ENCODE measurements around the gene ZNF536. TPM values are rescaled to one million over a fixed set of nuclear protein-coding genes. Genes with fewer than 3 reads are reported as not detected.

The ZNF536 gene
- total and polyA plus RNA-seq, 12 donors = 2.3 to 10.8 (median 6.4) TPM

DNA sequence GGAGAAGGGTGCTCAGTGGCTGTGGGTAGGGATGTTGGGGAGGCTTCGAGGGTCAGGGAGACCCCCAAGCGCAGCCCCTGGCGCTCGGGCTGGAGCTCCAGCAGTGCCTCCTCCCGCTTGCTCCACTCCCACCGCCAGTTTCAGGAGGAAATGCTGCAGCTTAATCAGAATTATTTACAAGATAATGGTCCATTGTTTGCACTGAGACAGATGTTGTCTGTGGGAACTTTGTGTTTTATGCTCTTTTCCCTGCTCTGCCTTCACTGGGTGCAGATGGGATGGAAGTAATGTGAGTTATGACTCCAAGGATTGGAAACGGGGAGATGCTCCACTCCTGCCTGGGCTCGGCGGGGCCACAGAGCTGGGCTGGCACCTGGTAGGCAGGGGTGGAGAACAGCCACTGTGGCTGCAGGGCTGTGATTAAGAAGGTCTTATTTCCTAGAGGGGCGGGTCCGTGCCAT lies 192.4 kb downstream of the ZNF536 start:
- Histone ChIP-seq H3K27me3 (no peaks in the 10 kb centered on the region), H3K4me1 (replicated peaks in 1 of 2) (no peaks in the 10 kb centered on the region), H3K4me3 (no peak overlapping the region), H3K27ac (no peak overlapping the region), H3K9me3 (replicated peaks in 1 of 3) (no peaks in the 10 kb centered on the region), H3K36me3 (replicated peaks in 1 of 2) (no peaks in the 10 kb centered on the region)
- no peak for DNase-seq
- intact Hi-C loops (cut with DNase I) = no loop called here
- WGBS, 4 donors = 68 to 84% (median 75%) methylated on average over 11 of the region's 11 CpGs
- no peak for TF ChIP-seq POLR2A (IDR thresholded peaks at IDR 0.05)
- TF ChIP-seq, protein P1, sequence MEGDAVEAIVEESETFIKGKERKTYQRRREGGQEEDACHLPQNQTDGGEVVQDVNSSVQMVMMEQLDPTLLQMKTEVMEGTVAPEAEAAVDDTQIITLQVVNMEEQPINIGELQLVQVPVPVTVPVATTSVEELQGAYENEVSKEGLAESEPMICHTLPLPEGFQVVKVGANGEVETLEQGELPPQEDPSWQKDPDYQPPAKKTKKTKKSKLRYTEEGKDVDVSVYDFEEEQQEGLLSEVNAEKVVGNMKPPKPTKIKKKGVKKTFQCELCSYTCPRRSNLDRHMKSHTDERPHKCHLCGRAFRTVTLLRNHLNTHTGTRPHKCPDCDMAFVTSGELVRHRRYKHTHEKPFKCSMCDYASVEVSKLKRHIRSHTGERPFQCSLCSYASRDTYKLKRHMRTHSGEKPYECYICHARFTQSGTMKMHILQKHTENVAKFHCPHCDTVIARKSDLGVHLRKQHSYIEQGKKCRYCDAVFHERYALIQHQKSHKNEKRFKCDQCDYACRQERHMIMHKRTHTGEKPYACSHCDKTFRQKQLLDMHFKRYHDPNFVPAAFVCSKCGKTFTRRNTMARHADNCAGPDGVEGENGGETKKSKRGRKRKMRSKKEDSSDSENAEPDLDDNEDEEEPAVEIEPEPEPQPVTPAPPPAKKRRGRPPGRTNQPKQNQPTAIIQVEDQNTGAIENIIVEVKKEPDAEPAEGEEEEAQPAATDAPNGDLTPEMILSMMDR (IDR thresholded peaks at IDR 0.05) = no peak

- Histone ChIP-seq H3K4me1 (replicated peaks in 1 of 2) (no peaks in the 10 kb centered on the region), H3K36me3 (replicated peaks in 1 of 2) (no peaks in the 10 kb centered on the region), H3K27me3 (no peaks in the 10 kb centered on the region), H3K4me3 (no peak overlapping the region), H3K27ac (no peak overlapping the region), H3K9me3 (replicated peaks in 1 of 3) (no peaks in the 10 kb centered on the region)
- no peak for TF ChIP-seq POLR2A (IDR thresholded peaks at IDR 0.05)
- TF ChIP-seq, protein P1 (IDR thresholded peaks at IDR 0.05) = no peak
- intact Hi-C loops (cut with DNase I) = no loop called here
- WGBS, 4 donors = 70 to 75% (median 73%) methylated on average over 5 of the region's 5 CpGs
- DNase-seq = no peak
These were observed 193.5 kb downstream of the ZNF536 start for GRCh38 chr19:30565636-30566035.

DNA sequence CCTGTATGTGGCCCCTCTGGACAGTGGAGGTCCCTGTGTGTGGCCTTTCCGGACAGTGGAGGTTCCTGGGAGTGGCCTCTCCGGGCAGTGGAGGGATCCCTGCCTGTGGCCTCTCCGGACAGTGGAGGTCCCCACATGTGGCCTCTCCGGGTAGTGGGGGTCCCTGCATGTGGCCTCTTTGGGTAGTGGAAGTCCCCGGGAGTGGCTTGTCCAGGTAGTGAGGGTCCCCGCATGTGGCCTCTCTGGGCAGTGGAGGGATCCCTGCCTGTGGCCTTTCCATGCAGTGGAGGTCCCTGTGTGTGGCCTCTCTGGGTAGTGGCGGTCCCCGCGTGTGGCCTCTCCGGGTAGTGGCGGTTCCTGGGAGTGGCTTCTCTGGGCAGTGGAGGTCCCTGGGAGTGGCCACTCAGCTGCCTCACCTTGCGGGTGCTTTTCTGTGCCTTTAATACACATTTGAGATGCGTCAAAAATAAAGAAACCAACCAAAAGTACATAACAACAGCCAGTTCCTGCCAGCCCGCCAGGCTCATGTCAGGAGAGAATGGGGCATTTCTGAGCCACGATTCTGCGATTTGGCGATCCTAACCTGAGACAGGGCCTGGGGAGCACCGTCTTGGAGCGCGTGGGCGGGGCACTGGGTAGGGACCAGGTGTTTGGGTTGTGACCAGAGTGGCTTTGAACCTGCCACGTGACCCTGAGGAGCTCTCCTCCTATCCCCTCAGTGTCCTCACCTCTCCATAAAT lies 194.7 kb downstream of the ZNF536 start:
- H3K27ac ChIP-seq = no peak overlapping the region
- intact Hi-C loops (cut with DNase I) = no loop called here
- no peaks in the 10 kb centered on the region for H3K27me3 ChIP-seq
- no peak for DNase-seq
- H3K9me3 ChIP-seq (replicated peaks in 1 of 3) = no peaks in the 10 kb centered on the region
- TF ChIP-seq, protein P1 (IDR thresholded peaks at IDR 0.05) = no peak
- TF ChIP-seq POLR2A (IDR thresholded peaks at IDR 0.05) = no peak
- 82 to 89% (median 87%) methylated on average over 12 to 22 of the region's 22 CpGs for WGBS, 4 donors
- H3K4me3 ChIP-seq = no peak overlapping the region
- no peaks in the 10 kb centered on the region for H3K4me1 ChIP-seq (replicated peaks in 1 of 2)
- no peaks in the 10 kb centered on the region for H3K36me3 ChIP-seq (replicated peaks in 1 of 2)

DNA sequence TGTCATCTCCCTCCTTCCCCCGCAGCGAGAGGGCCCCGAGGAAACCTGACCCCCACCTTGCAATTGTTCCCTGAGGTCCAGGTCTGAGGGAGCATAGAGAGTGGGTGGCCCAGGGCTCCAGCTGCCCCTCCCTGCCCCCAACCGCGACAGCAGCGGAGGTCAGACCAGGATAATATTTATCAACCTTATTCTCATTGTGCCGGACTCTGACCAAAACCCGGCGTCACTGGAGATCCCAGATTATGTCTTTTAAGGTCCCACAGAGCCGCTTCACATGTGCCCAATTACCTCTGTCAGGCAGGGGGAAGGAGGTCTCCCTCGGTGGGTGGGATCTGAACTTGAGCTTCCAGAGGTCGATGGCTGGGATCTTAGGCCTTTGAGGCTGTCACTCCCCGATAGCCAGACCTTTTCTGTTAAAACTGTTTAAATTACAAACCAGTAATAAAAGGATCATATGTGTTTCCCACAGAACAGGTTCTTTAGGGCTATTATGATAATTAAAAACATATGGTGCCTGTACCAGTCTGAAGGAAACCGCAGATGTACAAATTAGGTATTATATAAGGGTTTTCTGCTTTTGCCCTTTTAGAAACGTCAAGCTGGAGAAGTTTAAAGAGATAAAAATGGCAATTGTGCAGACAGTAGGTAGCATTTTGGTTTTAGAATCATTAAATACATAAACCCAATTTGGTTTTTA lies 195.5 kb downstream of the ZNF536 start:
- no peak for TF ChIP-seq POLR2A (IDR thresholded peaks at IDR 0.05)
- TF ChIP-seq, protein P1 (IDR thresholded peaks at IDR 0.05) = no peak
- Histone ChIP-seq H3K27ac (no peak overlapping the region), H3K27me3 (no peaks in the 10 kb centered on the region), H3K4me1 (replicated peaks in 1 of 2) (no peaks in the 10 kb centered on the region), H3K4me3 (no peak overlapping the region), H3K36me3 (replicated peaks in 1 of 2) (no peaks in the 10 kb centered on the region), H3K9me3 (replicated peaks in 1 of 3) (no peaks in the 10 kb centered on the region)
- intact Hi-C loops (cut with DNase I) = no loop called here
- DNase-seq = peak in 1 of 7 donors; percentile 53
- 60 to 74% (median 66%) methylated on average over 12 to 15 of the region's 15 CpGs for WGBS, 4 donors
